ENCODE measurements around the gene GNPTAB.

DNA sequence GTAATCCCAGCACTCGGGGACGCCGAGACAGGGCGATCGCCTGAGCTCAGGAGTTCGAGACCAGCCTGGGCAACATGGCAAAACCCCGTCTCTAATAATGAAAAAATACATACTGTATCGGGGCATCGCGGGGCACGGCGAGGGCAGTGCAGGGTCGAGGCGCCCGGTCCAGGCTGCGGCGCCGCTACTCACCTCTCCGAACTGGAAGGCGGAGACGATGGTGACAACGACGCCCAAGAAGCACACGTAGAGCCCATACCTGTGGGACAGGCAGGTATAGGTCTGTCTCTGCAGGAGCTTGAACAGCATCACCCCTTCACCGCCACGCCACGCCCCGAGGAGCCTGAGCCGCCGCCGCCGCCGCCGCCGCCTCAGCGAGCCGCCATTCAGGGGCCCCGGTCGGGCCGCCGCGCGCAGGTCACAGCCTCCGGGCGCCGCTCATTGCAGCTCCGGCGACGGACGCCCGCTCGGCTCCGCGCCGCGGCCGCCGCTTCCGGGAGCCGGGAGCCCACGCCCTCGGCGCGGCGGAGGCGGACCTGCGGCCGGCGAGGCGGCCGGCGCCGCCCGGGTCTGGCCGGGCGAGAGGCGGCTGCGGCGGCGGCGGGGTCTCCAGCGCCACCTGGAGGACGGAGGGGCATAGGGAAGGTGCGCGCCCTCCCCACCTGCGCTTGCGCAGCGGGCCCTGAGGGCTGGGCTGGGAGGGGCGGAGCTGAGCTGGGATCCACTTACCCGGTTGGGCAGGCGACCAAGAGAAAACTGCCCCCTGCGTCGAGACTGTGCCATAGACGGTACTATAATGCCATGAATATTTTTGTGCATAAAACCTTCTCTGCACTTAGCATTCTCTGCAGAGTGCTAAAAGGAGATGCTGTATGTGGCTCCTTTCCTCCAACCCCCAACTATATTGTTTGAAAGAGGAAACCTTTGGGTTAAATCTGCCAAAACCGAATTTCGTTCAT is at the start of gene GNPTAB:
- peak in 1 of 2 donors; percentile 77 for TF ChIP-seq POLR2A (IDR thresholded peaks at IDR 0.05)
- TF ChIP-seq, protein P1, sequence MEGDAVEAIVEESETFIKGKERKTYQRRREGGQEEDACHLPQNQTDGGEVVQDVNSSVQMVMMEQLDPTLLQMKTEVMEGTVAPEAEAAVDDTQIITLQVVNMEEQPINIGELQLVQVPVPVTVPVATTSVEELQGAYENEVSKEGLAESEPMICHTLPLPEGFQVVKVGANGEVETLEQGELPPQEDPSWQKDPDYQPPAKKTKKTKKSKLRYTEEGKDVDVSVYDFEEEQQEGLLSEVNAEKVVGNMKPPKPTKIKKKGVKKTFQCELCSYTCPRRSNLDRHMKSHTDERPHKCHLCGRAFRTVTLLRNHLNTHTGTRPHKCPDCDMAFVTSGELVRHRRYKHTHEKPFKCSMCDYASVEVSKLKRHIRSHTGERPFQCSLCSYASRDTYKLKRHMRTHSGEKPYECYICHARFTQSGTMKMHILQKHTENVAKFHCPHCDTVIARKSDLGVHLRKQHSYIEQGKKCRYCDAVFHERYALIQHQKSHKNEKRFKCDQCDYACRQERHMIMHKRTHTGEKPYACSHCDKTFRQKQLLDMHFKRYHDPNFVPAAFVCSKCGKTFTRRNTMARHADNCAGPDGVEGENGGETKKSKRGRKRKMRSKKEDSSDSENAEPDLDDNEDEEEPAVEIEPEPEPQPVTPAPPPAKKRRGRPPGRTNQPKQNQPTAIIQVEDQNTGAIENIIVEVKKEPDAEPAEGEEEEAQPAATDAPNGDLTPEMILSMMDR (IDR thresholded peaks at IDR 0.05): peak; percentile 57 to 98 (median 76)
